Measurements from ENCODE around the gene HTRA3.
"Not testable (repeated sequence)": the region's sequence is repeated elsewhere in the genome, so short reads cannot be mapped to it uniquely, and the experiment has no call there.

Gene HTRA3

GRCh38 chr4:8333726-8334460 is 64.3 kb downstream of the HTRA3 start:
- H3K4me1 ChIP-seq (ENCODE audit: control insufficient read depth in 2 of 2, insufficient read depth in 2 of 2, low read length in 2 of 2), result no peaks in the 10 kb centered on the region
- no peaks in the 10 kb centered on the region for H3K9me3 ChIP-seq (ENCODE audit: control insufficient read depth in 2 of 2, low read length in 2 of 2)
- no peak overlapping the region for H3K4me3 ChIP-seq (ENCODE audit: low read length in 2 of 2)
- no peak overlapping the region for H3K27ac ChIP-seq (ENCODE audit: low read depth in 2 of 2, low read length in 2 of 2)
- no peaks in the 10 kb centered on the region for H3K36me3 ChIP-seq (ENCODE audit: control insufficient read depth in 2 of 2, insufficient read depth in 2 of 2, low read length in 2 of 2)
- H3K9ac ChIP-seq (ENCODE audit: low read depth in 1 of 2, low read length in 2 of 2), result no peak overlapping the region
- H3K27me3 ChIP-seq (ENCODE audit: control insufficient read depth in 2 of 2, insufficient read depth in 2 of 2, low read length in 2 of 2), result no peaks in the 10 kb centered on the region

GRCh38 chr4:8334786-8335460 is 65.4 kb downstream of the HTRA3 start:
- H3K27ac ChIP-seq (ENCODE audit: low read depth in 2 of 2, low read length in 2 of 2), result no peak overlapping the region
- H3K27me3 ChIP-seq (ENCODE audit: control insufficient read depth in 2 of 2, insufficient read depth in 2 of 2, low read length in 2 of 2), result no peaks in the 10 kb centered on the region
- H3K9me3 ChIP-seq (ENCODE audit: control insufficient read depth in 2 of 2, low read length in 2 of 2), result no peaks in the 10 kb centered on the region
- H3K9ac ChIP-seq (ENCODE audit: low read depth in 1 of 2, low read length in 2 of 2), result no peak overlapping the region
- H3K4me1 ChIP-seq (ENCODE audit: control insufficient read depth in 2 of 2, insufficient read depth in 2 of 2, low read length in 2 of 2), result no peaks in the 10 kb centered on the region
- no peaks in the 10 kb centered on the region for H3K36me3 ChIP-seq (ENCODE audit: control insufficient read depth in 2 of 2, insufficient read depth in 2 of 2, low read length in 2 of 2)
- H3K4me3 ChIP-seq (ENCODE audit: low read length in 2 of 2), result no peak overlapping the region

- no peaks in the 10 kb centered on the region for H3K27me3 ChIP-seq (ENCODE audit: control insufficient read depth in 2 of 2, insufficient read depth in 2 of 2, low read length in 2 of 2)
- no peak overlapping the region for H3K9ac ChIP-seq (ENCODE audit: low read depth in 1 of 2, low read length in 2 of 2)
- H3K27ac ChIP-seq (ENCODE audit: low read depth in 2 of 2, low read length in 2 of 2), result no peak overlapping the region
- no peaks in the 10 kb centered on the region for H3K4me1 ChIP-seq (ENCODE audit: control insufficient read depth in 2 of 2, insufficient read depth in 2 of 2, low read length in 2 of 2)
- H3K4me3 ChIP-seq (ENCODE audit: low read length in 2 of 2), result no peak overlapping the region
- H3K36me3 ChIP-seq (ENCODE audit: control insufficient read depth in 2 of 2, insufficient read depth in 2 of 2, low read length in 2 of 2), result no peaks in the 10 kb centered on the region
- H3K9me3 ChIP-seq (ENCODE audit: control insufficient read depth in 2 of 2, low read length in 2 of 2), result no peaks in the 10 kb centered on the region
These were observed 66.3 kb downstream of the HTRA3 start for GRCh38 chr4:8335848-8336247.

DNA sequence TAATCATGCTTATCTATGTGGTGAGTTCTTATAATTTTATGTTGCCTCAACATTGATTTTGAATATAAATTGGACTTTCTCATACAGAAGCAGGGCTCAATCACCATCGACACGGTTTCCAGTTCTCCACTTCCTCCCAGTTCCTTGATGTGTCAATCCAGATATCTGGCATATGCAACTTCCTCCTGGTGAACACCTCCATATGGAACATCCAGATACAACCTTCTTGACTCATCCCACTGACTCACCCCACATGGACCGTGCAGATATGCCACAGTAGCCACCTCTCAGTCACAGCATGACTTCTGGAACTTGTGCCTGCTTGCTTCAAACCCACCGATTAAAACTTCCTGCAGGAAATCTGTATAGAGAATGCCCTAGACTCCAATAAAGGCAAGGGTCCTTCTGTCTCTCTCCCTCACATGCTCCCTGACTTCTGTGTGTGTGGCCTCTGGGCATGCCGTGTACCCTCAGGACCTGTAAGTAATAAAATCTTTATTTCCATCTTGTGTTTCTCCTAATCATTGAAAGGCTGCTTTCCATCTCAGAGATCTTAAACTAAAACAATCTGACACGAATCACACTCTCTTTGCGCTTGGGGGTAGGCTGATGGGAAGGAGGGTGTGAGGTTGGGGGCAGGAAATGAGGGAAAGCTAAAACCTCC is 67.0 kb downstream of the HTRA3 start:
- no peaks in the 10 kb centered on the region for H3K27me3 ChIP-seq (ENCODE audit: control insufficient read depth in 2 of 2, insufficient read depth in 2 of 2, low read length in 2 of 2)
- no peaks in the 10 kb centered on the region for H3K36me3 ChIP-seq (ENCODE audit: control insufficient read depth in 2 of 2, insufficient read depth in 2 of 2, low read length in 2 of 2)
- H3K9me3 ChIP-seq (ENCODE audit: control insufficient read depth in 2 of 2, low read length in 2 of 2), result no peaks in the 10 kb centered on the region
- H3K9ac ChIP-seq (ENCODE audit: low read depth in 1 of 2, low read length in 2 of 2), result no peak overlapping the region
- H3K4me3 ChIP-seq (ENCODE audit: low read length in 2 of 2), result no peak overlapping the region
- H3K27ac ChIP-seq (ENCODE audit: low read depth in 2 of 2, low read length in 2 of 2), result no peak overlapping the region
- no peaks in the 10 kb centered on the region for H3K4me1 ChIP-seq (ENCODE audit: control insufficient read depth in 2 of 2, insufficient read depth in 2 of 2, low read length in 2 of 2)

DNA sequence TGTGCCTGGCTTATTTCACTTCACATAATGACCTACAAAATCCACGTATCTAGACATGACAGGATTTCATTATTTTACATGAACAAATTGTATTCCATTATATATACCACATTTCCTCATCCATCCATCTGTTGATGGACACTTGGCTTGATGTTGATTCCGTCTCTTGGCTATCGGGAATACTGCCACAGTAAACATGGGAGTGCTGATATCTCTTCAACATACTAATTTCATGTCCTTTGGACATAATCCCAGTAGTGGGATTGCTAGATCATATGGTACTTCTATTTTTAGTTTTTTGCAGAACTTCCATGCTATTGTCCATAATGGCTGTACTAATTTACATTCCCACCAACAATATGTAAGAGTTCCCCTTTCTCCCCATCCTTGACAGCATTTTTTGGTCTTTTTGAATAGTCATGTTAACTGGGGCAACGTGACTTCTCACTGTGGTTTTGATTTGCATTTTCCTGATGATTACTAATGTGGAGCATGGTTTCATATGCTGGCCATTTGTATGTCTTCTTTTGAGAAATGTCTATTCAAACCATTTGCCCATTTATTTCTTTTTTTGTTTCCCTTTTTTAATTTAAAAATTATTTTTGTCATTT is 68.9 kb downstream of the HTRA3 start:
- no peak overlapping the region for H3K27ac ChIP-seq (ENCODE audit: low read depth in 2 of 2, low read length in 2 of 2)
- no peaks in the 10 kb centered on the region for H3K27me3 ChIP-seq (ENCODE audit: control insufficient read depth in 2 of 2, insufficient read depth in 2 of 2, low read length in 2 of 2)
- no peaks in the 10 kb centered on the region for H3K36me3 ChIP-seq (ENCODE audit: control insufficient read depth in 2 of 2, insufficient read depth in 2 of 2, low read length in 2 of 2)
- H3K9ac ChIP-seq (ENCODE audit: low read depth in 1 of 2, low read length in 2 of 2), result no peak overlapping the region
- no peaks in the 10 kb centered on the region for H3K4me1 ChIP-seq (ENCODE audit: control insufficient read depth in 2 of 2, insufficient read depth in 2 of 2, low read length in 2 of 2)
- H3K9me3 ChIP-seq (ENCODE audit: control insufficient read depth in 2 of 2, low read length in 2 of 2), result no peaks in the 10 kb centered on the region
- H3K4me3 ChIP-seq (ENCODE audit: low read length in 2 of 2), result no peak overlapping the region

DNA sequence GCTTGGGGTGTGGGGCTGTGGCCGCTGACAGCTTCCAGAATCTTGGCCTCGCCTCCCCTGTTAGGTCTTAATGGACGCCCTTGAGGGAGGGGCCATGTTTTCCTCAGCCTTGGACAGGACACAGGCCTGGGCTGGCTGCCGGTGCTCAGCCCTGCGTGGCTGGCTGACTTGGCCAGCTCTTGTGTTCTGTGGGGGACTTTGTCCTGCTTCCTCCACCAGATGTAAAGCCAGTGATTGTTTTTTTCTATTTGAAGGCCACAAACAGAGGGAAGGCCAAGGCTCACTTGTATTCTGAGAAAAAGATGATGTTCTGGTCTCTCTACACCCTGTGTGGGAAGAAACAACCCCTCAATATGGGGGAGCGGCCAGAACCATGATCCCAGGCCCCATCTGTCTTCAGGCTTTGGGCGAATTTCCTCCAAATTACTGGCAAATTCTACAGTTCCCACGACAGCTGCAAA is 71.3 kb downstream of the HTRA3 start:
- no peak overlapping the region for H3K4me3 ChIP-seq (ENCODE audit: low read length in 2 of 2)
- H3K27me3 ChIP-seq (ENCODE audit: control insufficient read depth in 2 of 2, insufficient read depth in 2 of 2, low read length in 2 of 2), result no peaks in the 10 kb centered on the region
- no peaks in the 10 kb centered on the region for H3K9me3 ChIP-seq (ENCODE audit: control insufficient read depth in 2 of 2, low read length in 2 of 2)
- no peak overlapping the region for H3K9ac ChIP-seq (ENCODE audit: low read depth in 1 of 2, low read length in 2 of 2)
- peak overlapping the region; percentile 29 to 48 for H3K27ac ChIP-seq (ENCODE audit: low read depth in 2 of 2, low read length in 2 of 2)
- no peaks in the 10 kb centered on the region for H3K36me3 ChIP-seq (ENCODE audit: control insufficient read depth in 2 of 2, insufficient read depth in 2 of 2, low read length in 2 of 2)
- no peaks in the 10 kb centered on the region for H3K4me1 ChIP-seq (ENCODE audit: control insufficient read depth in 2 of 2, insufficient read depth in 2 of 2, low read length in 2 of 2)

DNA sequence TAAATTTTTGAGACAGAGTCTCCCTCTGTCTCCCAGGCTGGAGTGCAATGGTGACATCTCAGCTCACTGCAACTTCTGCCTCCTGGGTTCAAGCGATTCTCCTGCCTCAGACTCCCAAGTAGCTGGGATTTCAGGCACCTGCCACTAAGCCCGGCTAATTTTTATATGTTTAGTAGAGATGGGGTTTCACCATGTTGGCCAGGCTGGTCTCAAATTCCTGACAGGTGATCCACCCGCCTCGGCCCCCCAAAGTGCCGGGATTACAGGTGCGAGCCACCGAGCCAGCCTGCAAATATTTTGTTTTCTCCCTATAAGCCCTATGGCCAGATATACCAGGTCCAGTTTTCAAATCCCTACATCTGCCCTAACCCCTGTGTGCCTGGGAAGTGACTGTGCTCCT is 71.7 kb downstream of the HTRA3 start:
- H3K36me3 ChIP-seq (ENCODE audit: control insufficient read depth in 2 of 2, insufficient read depth in 2 of 2, low read length in 2 of 2); H3K4me1 ChIP-seq (ENCODE audit: control insufficient read depth in 2 of 2, insufficient read depth in 2 of 2, low read length in 2 of 2); H3K9ac ChIP-seq (ENCODE audit: low read depth in 1 of 2, low read length in 2 of 2); H3K9me3 ChIP-seq (ENCODE audit: control insufficient read depth in 2 of 2, low read length in 2 of 2); H3K4me3 ChIP-seq (ENCODE audit: low read length in 2 of 2); H3K27me3 ChIP-seq (ENCODE audit: control insufficient read depth in 2 of 2, insufficient read depth in 2 of 2, low read length in 2 of 2): not testable (repeated sequence)
- H3K27ac ChIP-seq (ENCODE audit: low read depth in 2 of 2, low read length in 2 of 2), result peak overlapping the region in 1 of 2 donors; percentile 29

DNA sequence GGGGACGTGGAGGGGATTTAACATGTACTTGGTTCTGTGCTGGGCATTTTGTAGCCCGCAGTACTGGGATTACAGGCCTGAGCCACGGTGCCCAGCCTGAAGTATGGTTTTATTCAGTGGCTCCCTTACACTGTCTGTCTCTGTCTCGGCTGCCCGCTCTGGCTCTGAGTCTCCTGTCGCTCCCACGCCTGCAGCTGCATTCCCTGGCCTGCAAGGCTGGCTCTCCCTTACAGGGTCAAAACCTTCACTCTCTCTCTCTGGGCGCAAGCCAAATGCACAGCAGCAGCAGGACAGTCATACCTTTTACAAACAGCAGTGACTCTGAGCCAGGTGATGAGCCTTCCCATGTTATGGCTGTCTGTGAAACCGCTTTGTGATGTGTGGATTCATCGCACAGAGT is 72.1 kb downstream of the HTRA3 start:
- peak overlapping the region in 1 of 2 donors; percentile 29 for H3K27ac ChIP-seq (ENCODE audit: low read depth in 2 of 2, low read length in 2 of 2)

GRCh38 chr4:8342651-8343261 is 73.2 kb downstream of the HTRA3 start:
- Histone ChIP-seq H3K27me3 (ENCODE audit: control insufficient read depth in 2 of 2, insufficient read depth in 2 of 2, low read length in 2 of 2) (no peaks in the 10 kb centered on the region), H3K36me3 (ENCODE audit: control insufficient read depth in 2 of 2, insufficient read depth in 2 of 2, low read length in 2 of 2) (no peaks in the 10 kb centered on the region), H3K4me1 (ENCODE audit: control insufficient read depth in 2 of 2, insufficient read depth in 2 of 2, low read length in 2 of 2) (no peaks in the 10 kb centered on the region), H3K9me3 (ENCODE audit: control insufficient read depth in 2 of 2, low read length in 2 of 2) (no peaks in the 10 kb centered on the region), H3K27ac (ENCODE audit: low read depth in 2 of 2, low read length in 2 of 2) (no peak overlapping the region), H3K4me3 (ENCODE audit: low read length in 2 of 2) (no peak overlapping the region), H3K9ac (ENCODE audit: low read depth in 1 of 2, low read length in 2 of 2) (no peak overlapping the region)

More for the DNA sequence above, 72.1 kb downstream of the HTRA3 start:
- H3K9ac ChIP-seq (ENCODE audit: low read depth in 1 of 2, low read length in 2 of 2), result no peak overlapping the region
- no peak overlapping the region for H3K4me3 ChIP-seq (ENCODE audit: low read length in 2 of 2)
- H3K4me1 ChIP-seq (ENCODE audit: control insufficient read depth in 2 of 2, insufficient read depth in 2 of 2, low read length in 2 of 2), result no peaks in the 10 kb centered on the region
- no peaks in the 10 kb centered on the region for H3K27me3 ChIP-seq (ENCODE audit: control insufficient read depth in 2 of 2, insufficient read depth in 2 of 2, low read length in 2 of 2)
- H3K36me3 ChIP-seq (ENCODE audit: control insufficient read depth in 2 of 2, insufficient read depth in 2 of 2, low read length in 2 of 2), result no peaks in the 10 kb centered on the region
- no peaks in the 10 kb centered on the region for H3K9me3 ChIP-seq (ENCODE audit: control insufficient read depth in 2 of 2, low read length in 2 of 2)

All from mucosa of rectum (tissue), 2 donors.